ENCODE data around the gene SLC7A1.

Gene SLC7A1

GRCh38 chr13:29532821-29533220 lies 62.7 kb downstream of the SLC7A1 start:
- no peak for DNase-seq (ENCODE audit: low read depth in 1 of 2, low spot score in 1 of 2)

GRCh38 chr13:29532116-29532515 lies 63.4 kb downstream of the SLC7A1 start:
- no peak for DNase-seq (ENCODE audit: low read depth in 1 of 2, low spot score in 1 of 2)

GRCh38 chr13:29530901-29531300 lies 64.6 kb downstream of the SLC7A1 start:
- DNase-seq (ENCODE audit: low read depth in 1 of 2, low spot score in 1 of 2) = no peak

- DNase-seq (ENCODE audit: low read depth in 1 of 2, low spot score in 1 of 2) = no peak
These were observed 65.7 kb downstream of the SLC7A1 start for GRCh38 chr13:29529754-29530153.

- no peak for DNase-seq (ENCODE audit: low read depth in 1 of 2, low spot score in 1 of 2)
These were observed 67.6 kb downstream of the SLC7A1 start for GRCh38 chr13:29527916-29528315.

- DNase-seq (ENCODE audit: low read depth in 1 of 2, low spot score in 1 of 2) = no peak
These were observed 68.0 kb downstream of the SLC7A1 start for GRCh38 chr13:29527511-29527910.

GRCh38 chr13:29526741-29527140 lies 68.7 kb downstream of the SLC7A1 start:
- no peak for DNase-seq (ENCODE audit: low read depth in 1 of 2, low spot score in 1 of 2)

GRCh38 chr13:29525757-29526156 lies 69.7 kb downstream of the SLC7A1 start:
- no peak for DNase-seq (ENCODE audit: low read depth in 1 of 2, low spot score in 1 of 2)

GRCh38 chr13:29524641-29525040 lies 70.8 kb downstream of the SLC7A1 start:
- DNase-seq (ENCODE audit: low read depth in 1 of 2, low spot score in 1 of 2) = no peak

- DNase-seq (ENCODE audit: low read depth in 1 of 2, low spot score in 1 of 2) = no peak
These were observed 71.3 kb downstream of the SLC7A1 start for GRCh38 chr13:29524176-29524575.

- DNase-seq (ENCODE audit: low read depth in 1 of 2, low spot score in 1 of 2) = no peak
These were observed 72.1 kb downstream of the SLC7A1 start for GRCh38 chr13:29523199-29523961.

GRCh38 chr13:29522044-29522685 lies 73.3 kb downstream of the SLC7A1 start:
- no peak for DNase-seq (ENCODE audit: low read depth in 1 of 2, low spot score in 1 of 2)

GRCh38 chr13:29521336-29521735 lies 74.2 kb downstream of the SLC7A1 start:
- no peak for DNase-seq (ENCODE audit: low read depth in 1 of 2, low spot score in 1 of 2)

- no peak for DNase-seq (ENCODE audit: low read depth in 1 of 2, low spot score in 1 of 2)
These were observed 74.8 kb downstream of the SLC7A1 start for GRCh38 chr13:29520671-29521070.

- DNase-seq (ENCODE audit: low read depth in 1 of 2, low spot score in 1 of 2) = no peak
These were observed 75.6 kb downstream of the SLC7A1 start for GRCh38 chr13:29519921-29520320.

- DNase-seq (ENCODE audit: low read depth in 1 of 2, low spot score in 1 of 2) = no peak
These were observed 78.6 kb downstream of the SLC7A1 start for GRCh38 chr13:29516880-29517279.

- DNase-seq (ENCODE audit: low read depth in 1 of 2, low spot score in 1 of 2) = no peak
These were observed 79.5 kb downstream of the SLC7A1 start for GRCh38 chr13:29516012-29516411.

- DNase-seq (ENCODE audit: low read depth in 1 of 2, low spot score in 1 of 2) = no peak
These were observed 80.1 kb downstream of the SLC7A1 start for GRCh38 chr13:29515372-29515771.

- DNase-seq (ENCODE audit: low read depth in 1 of 2, low spot score in 1 of 2) = no peak
These were observed 80.7 kb downstream of the SLC7A1 start for GRCh38 chr13:29514720-29515310.

- DNase-seq (ENCODE audit: low read depth in 1 of 2, low spot score in 1 of 2) = no peak
These were observed 81.3 kb downstream of the SLC7A1 start for GRCh38 chr13:29513981-29514719.
